ENCODE measurements around the gene SAFB. TPM values are rescaled to one million over a fixed set of nuclear protein-coding genes. Genes with fewer than 3 reads are reported as not detected.
A peak's percentile ranks its signal among the peaks of the same experiment; 100 is the strongest.

SAFB gene
- total RNA-seq, 1 donor from 2014 or later = 87.1 TPM

DNA sequence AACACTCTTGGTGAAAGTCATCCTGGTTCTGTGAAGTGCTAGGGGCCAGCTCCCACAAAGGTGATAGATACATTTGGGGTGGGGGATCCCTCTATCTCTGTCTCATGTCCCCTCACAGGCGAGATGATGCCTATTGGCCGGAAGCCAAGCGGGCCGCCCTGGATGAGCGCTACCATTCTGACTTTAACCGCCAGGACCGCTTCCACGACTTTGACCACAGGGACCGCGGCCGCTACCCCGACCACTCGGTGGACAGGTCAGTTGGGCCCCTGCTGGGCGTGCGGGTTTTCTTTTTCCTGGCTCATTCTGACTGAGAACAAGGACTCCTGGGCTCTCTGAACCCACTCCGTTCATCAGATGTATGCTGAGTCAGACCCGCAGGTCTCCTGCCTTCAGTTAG is 41.0 kb downstream of the SAFB start:
- peaks cover 100% of the 10 kb centered on the region for H3K36me3 ChIP-seq
- peak; percentile 35 for DNase-seq
- TF ChIP-seq, protein P1, sequence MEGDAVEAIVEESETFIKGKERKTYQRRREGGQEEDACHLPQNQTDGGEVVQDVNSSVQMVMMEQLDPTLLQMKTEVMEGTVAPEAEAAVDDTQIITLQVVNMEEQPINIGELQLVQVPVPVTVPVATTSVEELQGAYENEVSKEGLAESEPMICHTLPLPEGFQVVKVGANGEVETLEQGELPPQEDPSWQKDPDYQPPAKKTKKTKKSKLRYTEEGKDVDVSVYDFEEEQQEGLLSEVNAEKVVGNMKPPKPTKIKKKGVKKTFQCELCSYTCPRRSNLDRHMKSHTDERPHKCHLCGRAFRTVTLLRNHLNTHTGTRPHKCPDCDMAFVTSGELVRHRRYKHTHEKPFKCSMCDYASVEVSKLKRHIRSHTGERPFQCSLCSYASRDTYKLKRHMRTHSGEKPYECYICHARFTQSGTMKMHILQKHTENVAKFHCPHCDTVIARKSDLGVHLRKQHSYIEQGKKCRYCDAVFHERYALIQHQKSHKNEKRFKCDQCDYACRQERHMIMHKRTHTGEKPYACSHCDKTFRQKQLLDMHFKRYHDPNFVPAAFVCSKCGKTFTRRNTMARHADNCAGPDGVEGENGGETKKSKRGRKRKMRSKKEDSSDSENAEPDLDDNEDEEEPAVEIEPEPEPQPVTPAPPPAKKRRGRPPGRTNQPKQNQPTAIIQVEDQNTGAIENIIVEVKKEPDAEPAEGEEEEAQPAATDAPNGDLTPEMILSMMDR (IDR thresholded peaks at IDR 0.05) = no peak
- no peak overlapping the region for H3K4me3 ChIP-seq
- no peaks in the 10 kb centered on the region for H3K27me3 ChIP-seq (ENCODE audit: low read depth)
- H3K4me1 ChIP-seq = no peaks in the 10 kb centered on the region
- intact Hi-C loops (cut with DNase I) = no loop called here
- ATAC-seq = no peak
- no peaks in the 10 kb centered on the region for H3K9me3 ChIP-seq
- H3K27ac ChIP-seq = no peak overlapping the region

DNA sequence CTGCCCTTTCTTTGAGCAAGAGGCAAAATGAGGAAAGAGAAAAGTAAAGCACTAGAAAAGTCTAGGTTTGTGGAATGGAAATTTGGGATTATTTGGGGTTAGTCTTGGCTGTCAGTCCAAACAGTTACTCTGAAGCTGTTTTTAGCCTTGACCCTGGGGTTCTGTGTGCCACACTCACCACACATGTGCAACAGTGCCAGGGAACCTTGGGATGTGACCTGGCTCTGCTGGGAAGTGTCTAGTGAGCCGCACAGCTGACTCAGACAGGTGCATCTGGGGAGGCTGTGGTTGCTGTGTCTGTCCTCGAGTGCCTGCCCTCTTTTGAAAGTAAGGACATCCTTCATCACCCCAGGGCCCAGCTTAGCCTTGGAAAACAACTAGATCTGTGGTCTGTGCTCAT is 41.6 kb downstream of the SAFB start:
- no peaks in the 10 kb centered on the region for H3K9me3 ChIP-seq

DNA sequence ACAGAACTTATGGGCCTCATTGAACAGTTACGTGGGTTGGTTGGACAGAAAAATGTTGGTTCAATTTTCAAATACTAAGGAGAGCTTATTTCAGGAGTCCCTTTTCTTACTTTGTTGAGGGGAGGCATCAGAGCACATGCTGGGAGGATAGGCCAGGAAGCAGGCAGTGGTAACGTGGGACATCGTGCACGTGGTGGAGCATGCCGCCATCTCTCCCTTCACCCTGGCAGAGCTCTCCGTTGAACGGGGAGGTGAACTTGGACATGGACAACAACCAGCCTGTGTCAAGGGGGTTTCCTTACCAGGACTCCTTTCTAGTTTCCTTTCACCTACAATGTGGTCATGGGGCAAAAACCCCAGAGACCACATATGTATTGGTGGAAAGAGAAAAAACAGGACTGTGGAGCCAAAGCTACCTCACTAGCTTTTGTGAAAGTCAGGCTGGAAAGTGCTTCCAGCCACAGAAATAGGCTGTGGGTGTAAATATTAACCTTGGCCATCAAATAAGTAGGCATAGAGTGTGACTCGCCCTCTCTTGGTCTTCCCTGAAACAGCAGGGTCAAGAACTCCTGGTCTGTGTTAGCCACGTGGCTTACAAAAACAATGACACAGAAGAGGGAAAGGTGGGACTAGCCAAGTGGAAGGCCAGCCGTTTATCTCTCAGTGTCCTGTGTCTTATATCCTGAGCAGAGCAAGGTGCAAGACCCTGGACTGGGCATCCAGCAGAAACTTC is 43.1 kb downstream of the SAFB start:
- no peak for ATAC-seq

More for the DNA sequence above, 41.6 kb downstream of the SAFB start:
- intact Hi-C loops (cut with DNase I) = no loop called here
- DNase-seq (peak; percentile 2), ATAC-seq (no peak)
- Histone ChIP-seq H3K4me3 (no peak overlapping the region), H3K36me3 (peaks cover 100% of the 10 kb centered on the region), H3K27ac (no peak overlapping the region), H3K4me1 (no peaks in the 10 kb centered on the region), H3K27me3 (ENCODE audit: low read depth) (no peaks in the 10 kb centered on the region)
- TF ChIP-seq, protein P1 (IDR thresholded peaks at IDR 0.05) = no peak

DNA sequence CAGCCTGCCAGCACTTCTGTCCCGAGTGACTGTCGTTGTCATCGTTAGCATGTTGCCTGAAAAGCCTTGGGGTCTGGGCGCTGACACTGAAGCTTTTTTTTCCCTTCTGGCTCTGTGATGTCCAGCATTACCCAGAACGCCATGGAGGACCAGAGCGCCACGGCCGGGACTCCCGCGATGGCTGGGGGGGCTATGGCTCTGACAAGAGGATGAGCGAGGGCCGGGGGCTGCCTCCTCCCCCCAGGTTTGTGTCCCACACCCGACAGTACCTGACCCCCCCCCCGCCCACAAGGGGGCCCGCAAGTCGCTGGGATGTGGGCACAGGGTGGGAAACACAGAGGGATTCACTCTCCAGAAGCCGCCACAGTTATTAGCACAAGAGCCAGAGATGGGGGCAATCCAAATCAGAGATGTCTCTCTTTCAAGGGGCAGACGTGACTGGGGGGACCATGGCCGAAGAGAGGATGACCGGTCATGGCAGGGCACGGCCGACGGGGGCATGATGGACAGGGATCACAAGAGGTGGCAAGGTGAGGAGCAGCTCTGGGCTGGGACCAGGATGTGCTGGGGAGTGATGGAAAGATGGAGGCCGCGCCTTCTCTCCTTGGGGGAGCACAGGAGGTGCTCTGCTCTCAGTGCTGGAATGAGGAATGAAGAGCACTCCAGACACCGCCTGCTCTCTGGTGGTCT is 44.2 kb downstream of the SAFB start:
- peaks cover 91% of the 10 kb centered on the region for H3K36me3 ChIP-seq
- TF ChIP-seq, protein P1 (IDR thresholded peaks at IDR 0.05) = no peak
- intact Hi-C loops (cut with DNase I) = no loop called here
- no peak overlapping the region for H3K4me3 ChIP-seq
- H3K4me1 ChIP-seq = no peaks in the 10 kb centered on the region
- no peaks in the 10 kb centered on the region for H3K27me3 ChIP-seq (ENCODE audit: low read depth)
- DNase-seq (peak; percentile 42), ATAC-seq (peak in 1 of 2 donors; percentile 18)
- no peak overlapping the region for H3K27ac ChIP-seq
- no peaks in the 10 kb centered on the region for H3K9me3 ChIP-seq

More for the DNA sequence above, 43.1 kb downstream of the SAFB start:
- Histone ChIP-seq H3K27ac (no peak overlapping the region), H3K4me3 (no peak overlapping the region), H3K9me3 (no peaks in the 10 kb centered on the region), H3K4me1 (no peaks in the 10 kb centered on the region), H3K27me3 (ENCODE audit: low read depth) (no peaks in the 10 kb centered on the region), H3K36me3 (peaks cover 92% of the 10 kb centered on the region)
- TF ChIP-seq, protein P1 (IDR thresholded peaks at IDR 0.05) = no peak
- intact Hi-C loops (cut with DNase I) = no loop called here
- DNase-seq = peak; percentile 7

DNA sequence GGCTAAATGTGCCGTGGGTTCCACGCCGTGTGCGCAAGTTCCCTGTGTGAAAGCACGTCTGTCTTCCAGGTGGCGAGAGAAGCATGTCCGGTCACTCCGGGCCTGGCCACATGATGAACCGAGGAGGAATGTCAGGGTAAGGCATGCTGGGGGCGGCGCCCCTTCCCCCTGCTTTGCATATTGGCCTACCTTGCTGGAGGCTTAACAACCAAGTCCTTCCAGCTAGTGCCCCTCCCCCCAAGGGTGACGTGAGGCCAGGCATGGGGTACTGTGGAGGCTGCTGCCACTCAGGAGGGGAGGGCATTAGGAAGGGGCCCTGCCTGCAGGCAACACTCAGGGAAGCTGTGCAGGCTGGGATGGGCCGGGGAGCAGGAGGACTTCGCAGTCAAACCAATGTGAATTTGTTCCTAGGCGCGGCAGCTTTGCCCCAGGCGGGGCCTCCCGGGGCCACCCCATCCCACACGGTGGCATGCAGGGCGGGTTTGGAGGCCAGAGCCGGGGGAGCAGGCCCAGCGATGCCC is 44.9 kb downstream of the SAFB start:
- peaks cover 83% of the 10 kb centered on the region for H3K36me3 ChIP-seq
- intact Hi-C loops (cut with DNase I) = no loop called here
- no peak overlapping the region for H3K4me3 ChIP-seq
- H3K27ac ChIP-seq = no peak overlapping the region
- peak; percentile 47 for DNase-seq
- H3K27me3 ChIP-seq (ENCODE audit: low read depth) = no peaks in the 10 kb centered on the region
- H3K9me3 ChIP-seq = no peaks in the 10 kb centered on the region
- peak; percentile 7 to 9 for ATAC-seq
- H3K4me1 ChIP-seq = no peaks in the 10 kb centered on the region
- TF ChIP-seq, protein P1 (IDR thresholded peaks at IDR 0.05) = no peak

Data from lower lobe of right lung (tissue), 2 donors.